Thoracic aorta (tissue), 2 donors: ENCODE data around the gene CST1. TPM values are rescaled to one million over a fixed set of nuclear protein-coding genes. Genes with fewer than 3 reads are reported as not detected.
"Not testable (repeated sequence)": the region's sequence is repeated elsewhere in the genome, so short reads cannot be mapped to it uniquely, and the experiment has no call there.

ENCODE experiments used
- ATAC-seq: fragments of 150-250 bp; one replicate; pipeline ENCODE4 v1.8.0; 2017; ENCODE audit warnings: low read depth; ENCODE audit not compliant: insufficient number of reproducible peaks, low FRiP score
- DNase-seq: peaks from one replicate; pipeline ENCODE4 v3.0.0-alpha.2; 2020; ENCODE audit warnings: low spot score
- H3K27ac ChIP-seq, 2 donors: fragments of 200-600 bp; sonication (generic); 1 replicate in 1 of 2; 2 replicates in 1 of 2; pipeline ENCODE4 v1.5.1; 2016; ENCODE audit warnings: mild to moderate bottlenecking in 2 of 2, moderate library complexity in 2 of 2
- H3K27me3 ChIP-seq: fragments of 200-600 bp; sonication (generic); replicated peaks from 2 replicates; pipeline ENCODE4 v1.6.0; 2016; ENCODE audit warnings: mild to moderate bottlenecking; ENCODE audit not compliant: insufficient read depth
- H3K36me3 ChIP-seq: fragments of 200-600 bp; sonication (generic); one replicate; pipeline ENCODE4 v1.5.1; 2016
- H3K4me1 ChIP-seq, 2 donors: fragments of 200-600 bp; sonication (generic); 1 replicate in 1 of 2; 2 replicates in 1 of 2; pipeline versions ENCODE4 v1.5.1 to v1.6.0; 2016; ENCODE audit warnings: low read depth in 2 of 2, mild to moderate bottlenecking in 1 of 2; ENCODE audit not compliant: control insufficient read depth in 1 of 2
- H3K4me3 ChIP-seq: fragments of 200-600 bp; sonication (generic); 2 replicates; pipeline ENCODE4 v1.5.1; 2016; ENCODE audit warnings: mild to moderate bottlenecking
- H3K9me3 ChIP-seq: fragments of 200-600 bp; sonication (generic); 2 replicates; pipeline ENCODE4 v1.5.1; 2016
- total RNA-seq, 2 donors: library from RNA; depleted of rRNA; stranded (reverse); fragments of >200 nt; gene quantifications; one replicate each; pipeline versions ENCODE4 v1.1.0 to v1.2.3, GENCODE V29; 2016
- TF ChIP-seq, protein P1 (sequence below): fragments of 200-600 bp; sonication (generic); IDR thresholded peaks from one replicate; pipeline ENCODE4 v1.5.1; 2019; ENCODE audit warnings: antibody characterized with exemption

Gene CST1
- total RNA-seq, 2 donors from 2014 or later: not detected

DNA sequence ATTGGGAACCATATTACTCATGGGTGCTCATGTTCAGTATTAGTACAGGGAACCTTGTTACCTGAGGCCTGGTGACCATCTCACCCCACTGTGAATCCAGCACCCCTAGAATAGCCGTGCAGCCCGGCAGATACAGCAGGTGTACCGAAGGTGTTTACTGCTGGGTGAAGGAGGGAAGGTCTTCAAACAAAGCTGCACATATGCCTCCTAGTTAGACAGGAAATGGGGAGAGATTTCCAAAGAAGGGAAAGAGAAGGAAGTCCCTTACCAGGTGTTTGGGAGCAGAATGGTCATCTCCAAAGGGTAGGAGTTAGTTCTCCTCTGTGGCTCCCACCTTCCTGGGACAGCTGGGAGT lies 2.4 kb upstream of the CST1 start:
- TF ChIP-seq, protein P1, sequence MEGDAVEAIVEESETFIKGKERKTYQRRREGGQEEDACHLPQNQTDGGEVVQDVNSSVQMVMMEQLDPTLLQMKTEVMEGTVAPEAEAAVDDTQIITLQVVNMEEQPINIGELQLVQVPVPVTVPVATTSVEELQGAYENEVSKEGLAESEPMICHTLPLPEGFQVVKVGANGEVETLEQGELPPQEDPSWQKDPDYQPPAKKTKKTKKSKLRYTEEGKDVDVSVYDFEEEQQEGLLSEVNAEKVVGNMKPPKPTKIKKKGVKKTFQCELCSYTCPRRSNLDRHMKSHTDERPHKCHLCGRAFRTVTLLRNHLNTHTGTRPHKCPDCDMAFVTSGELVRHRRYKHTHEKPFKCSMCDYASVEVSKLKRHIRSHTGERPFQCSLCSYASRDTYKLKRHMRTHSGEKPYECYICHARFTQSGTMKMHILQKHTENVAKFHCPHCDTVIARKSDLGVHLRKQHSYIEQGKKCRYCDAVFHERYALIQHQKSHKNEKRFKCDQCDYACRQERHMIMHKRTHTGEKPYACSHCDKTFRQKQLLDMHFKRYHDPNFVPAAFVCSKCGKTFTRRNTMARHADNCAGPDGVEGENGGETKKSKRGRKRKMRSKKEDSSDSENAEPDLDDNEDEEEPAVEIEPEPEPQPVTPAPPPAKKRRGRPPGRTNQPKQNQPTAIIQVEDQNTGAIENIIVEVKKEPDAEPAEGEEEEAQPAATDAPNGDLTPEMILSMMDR: no peak
- Histone ChIP-seq H3K36me3 (no peaks in the 10 kb centered on the region), H3K27me3 (no peaks in the 10 kb centered on the region), H3K4me1 (no peaks in the 10 kb centered on the region), H3K9me3 (no peaks in the 10 kb centered on the region), H3K27ac (no peak overlapping the region), H3K4me3 (no peak overlapping the region)
- DNase-seq (no peak), ATAC-seq (no peak)

DNA sequence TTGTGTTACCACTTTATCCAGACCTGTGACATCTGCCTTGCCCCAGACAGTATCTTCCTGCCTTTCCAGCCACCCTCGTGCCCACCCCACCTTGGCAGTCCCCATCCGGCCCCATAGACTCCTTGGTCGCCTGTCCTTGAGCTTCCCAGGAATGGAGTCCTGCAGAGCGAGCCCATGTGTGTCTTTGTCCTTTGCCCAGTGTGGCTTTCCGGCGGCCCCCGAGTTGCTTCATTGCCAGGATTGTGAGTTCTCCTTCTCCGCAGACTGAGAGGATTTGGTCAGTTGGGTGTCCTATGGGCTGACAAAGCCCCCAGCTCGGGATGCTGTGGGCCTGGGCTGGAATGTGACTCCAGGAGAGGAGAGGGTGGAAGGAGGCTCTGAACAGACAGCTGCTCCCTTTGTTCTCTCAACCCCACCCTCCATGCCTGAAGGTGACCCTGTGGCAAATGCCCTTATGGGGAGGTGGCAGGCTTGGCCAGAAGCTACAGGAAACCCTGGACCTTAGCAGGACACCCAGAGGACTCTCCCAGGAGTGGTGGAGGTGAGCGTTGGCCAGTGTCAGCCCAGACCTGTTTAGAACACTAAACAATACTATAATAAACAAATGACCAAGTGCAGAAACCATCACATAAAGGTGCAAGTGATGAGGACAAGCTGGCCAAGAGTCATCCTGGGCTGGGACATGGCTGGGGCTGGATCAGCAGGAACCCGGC lies 1.9 kb upstream of the CST1 start:
- Histone ChIP-seq H3K4me1 (no peaks in the 10 kb centered on the region), H3K36me3 (no peaks in the 10 kb centered on the region), H3K4me3 (no peak overlapping the region), H3K9me3 (no peaks in the 10 kb centered on the region), H3K27ac (no peak overlapping the region), H3K27me3 (no peaks in the 10 kb centered on the region)
- no peak for ATAC-seq
- TF ChIP-seq, protein P1: no peak
- no peak for DNase-seq

DNA sequence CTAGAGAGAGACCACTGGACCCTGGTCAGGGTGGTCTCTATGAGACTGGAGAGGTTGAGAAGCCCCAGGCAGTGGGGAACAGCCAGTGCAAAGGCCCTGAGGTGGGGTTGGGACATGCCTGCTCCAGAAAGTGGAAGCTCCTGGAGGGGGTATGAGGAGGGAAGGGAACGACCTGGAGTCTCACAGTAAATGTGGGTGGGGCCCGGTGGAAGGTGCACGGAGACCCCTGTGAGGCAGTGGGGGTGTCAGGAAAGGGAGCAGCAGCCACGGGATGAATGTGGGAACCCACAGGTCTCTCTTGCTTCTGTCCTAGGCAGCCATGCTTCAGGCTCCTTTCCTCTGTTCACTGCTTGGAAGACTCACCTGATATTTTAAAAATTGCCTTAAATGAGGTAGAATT lies 1.3 kb upstream of the CST1 start:
- Histone ChIP-seq H3K4me3 (no peak overlapping the region), H3K9me3 (no peaks in the 10 kb centered on the region), H3K36me3 (no peaks in the 10 kb centered on the region), H3K27me3 (no peaks in the 10 kb centered on the region), H3K27ac (no peak overlapping the region), H3K4me1 (no peaks in the 10 kb centered on the region)
- no peak for DNase-seq
- ATAC-seq: no peak
- TF ChIP-seq, protein P1: no peak

DNA sequence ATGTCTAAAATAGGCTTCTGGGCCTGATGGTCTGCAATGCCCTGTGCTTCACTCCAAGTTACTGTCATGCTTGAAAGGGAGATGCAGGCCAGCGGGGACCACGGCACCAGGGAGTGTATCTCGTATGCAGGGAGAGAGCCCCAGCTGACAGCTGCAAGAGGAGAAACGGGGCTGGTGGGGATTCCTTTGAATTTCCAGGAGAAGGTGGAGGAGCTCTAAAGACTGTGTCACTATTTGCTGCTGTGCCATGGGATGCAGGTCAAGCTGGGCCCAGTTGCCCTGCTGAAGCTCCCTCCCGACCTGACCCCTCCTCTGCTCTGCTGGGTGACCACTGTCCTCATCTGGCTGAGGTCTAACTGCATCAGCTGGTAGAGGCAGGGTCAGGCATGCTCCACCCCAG lies 989 bp downstream of the CST1 start:
- ATAC-seq (no peak), DNase-seq (no peak)
- Histone ChIP-seq H3K27ac (no peak overlapping the region), H3K4me1 (no peaks in the 10 kb centered on the region), H3K4me3 (no peak overlapping the region), H3K27me3 (no peaks in the 10 kb centered on the region), H3K36me3 (no peaks in the 10 kb centered on the region), H3K9me3 (no peaks in the 10 kb centered on the region)
- TF ChIP-seq, protein P1: no peak

DNA sequence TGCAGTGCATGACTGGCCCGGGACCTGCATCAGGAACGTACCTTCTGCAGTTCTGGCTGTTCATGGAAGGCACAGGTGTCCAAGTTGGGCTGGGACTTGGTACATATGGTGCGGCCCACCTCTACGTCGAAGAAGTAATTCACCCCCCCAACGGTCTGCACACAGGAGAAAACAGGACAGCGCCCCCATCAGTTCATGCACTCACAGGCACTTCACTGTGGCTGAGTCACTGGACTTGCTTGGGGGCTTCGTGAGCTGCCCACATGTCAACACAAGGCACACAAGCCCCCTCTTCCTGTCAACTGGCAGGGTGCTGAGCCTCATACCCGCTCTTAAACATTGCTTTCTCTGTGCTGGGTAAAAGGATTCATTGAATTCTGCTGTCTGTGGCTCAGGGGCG lies 1.8 kb downstream of the CST1 start:
- not testable (repeated sequence) for ATAC-seq

DNA sequence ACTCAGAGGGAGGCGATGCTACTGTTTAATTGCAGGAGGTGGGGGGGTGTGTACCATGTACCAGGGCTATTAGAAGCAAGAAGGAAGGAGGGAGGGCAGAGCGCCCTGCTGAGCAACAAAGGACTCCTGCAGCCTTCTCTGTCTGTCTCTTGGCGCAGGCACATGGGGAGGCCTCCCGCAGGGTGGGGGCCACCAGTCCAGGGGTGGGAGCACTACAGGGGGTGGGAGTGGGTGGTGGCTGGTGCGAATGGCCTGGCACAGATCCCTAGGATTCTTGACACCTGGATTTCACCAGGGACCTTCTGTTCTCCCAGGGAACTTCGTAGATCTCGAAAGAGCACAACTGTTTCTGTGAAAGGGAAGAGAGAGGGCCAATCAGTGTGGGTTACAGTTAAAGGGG lies 3.2 kb downstream of the CST1 start:
- H3K4me3 ChIP-seq, H3K4me1 ChIP-seq, H3K9me3 ChIP-seq, H3K27me3 ChIP-seq, H3K36me3 ChIP-seq, DNase-seq, ATAC-seq, H3K27ac ChIP-seq: not testable (repeated sequence)

More for the DNA sequence above, 1.8 kb downstream of the CST1 start:
- not testable (repeated sequence) for H3K36me3 ChIP-seq, H3K27ac ChIP-seq, H3K4me3 ChIP-seq, H3K27me3 ChIP-seq, H3K4me1 ChIP-seq, H3K9me3 ChIP-seq, DNase-seq

DNA sequence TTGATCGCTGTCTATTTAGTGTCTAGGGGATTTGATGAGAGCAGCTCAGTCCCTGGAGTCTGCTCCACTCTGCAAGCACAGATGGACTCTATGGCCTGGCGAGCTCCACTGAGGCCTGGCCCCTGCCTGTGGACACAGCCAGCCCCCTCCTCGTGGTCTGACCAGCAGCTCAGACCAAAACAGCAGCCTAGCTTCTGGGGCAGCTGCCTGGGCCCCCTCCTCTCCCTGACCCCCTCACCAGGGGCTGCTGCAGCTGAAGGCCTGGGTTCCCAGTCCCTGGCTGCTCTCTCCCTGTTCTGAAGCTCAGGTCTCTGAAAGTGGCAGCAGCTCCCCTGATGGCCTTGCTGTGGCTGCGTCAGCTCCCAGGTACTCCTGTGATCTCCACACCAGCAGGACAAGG lies 3.6 kb downstream of the CST1 start:
- H3K36me3 ChIP-seq, H3K27me3 ChIP-seq, ATAC-seq, H3K9me3 ChIP-seq, H3K4me3 ChIP-seq, H3K27ac ChIP-seq, DNase-seq, H3K4me1 ChIP-seq: not testable (repeated sequence)
